ENCODE data around the gene CCDC9B.
A peak's percentile ranks its signal among the peaks of the same experiment; 100 is the strongest.

The CCDC9B gene

GRCh38 chr15:40349163-40349562 is 8.4 kb upstream of the CCDC9B start:
- Histone ChIP-seq H3K27me3 (replicated peaks; ENCODE audit: control insufficient read depth, insufficient read depth, low read length) (peaks cover 17% of the 10 kb centered on the region), H3K9me3 (ENCODE audit: control insufficient read depth, low read length) (no peaks in the 10 kb centered on the region), H3K36me3 (ENCODE audit: control insufficient read depth, insufficient read depth, low read length, severe bottlenecking) (no peaks in the 10 kb centered on the region), H3K4me3 (ENCODE audit: low read length) (no peak overlapping the region), H3K9ac (ENCODE audit: low read length) (no peak overlapping the region), H3K4me1 (ENCODE audit: control insufficient read depth, insufficient read depth, low read length) (peaks cover 13% of the 10 kb centered on the region)
- DNase-seq (ENCODE audit: low read depth): no peak

- Histone ChIP-seq H3K9ac (ENCODE audit: low read length) (no peak overlapping the region), H3K27me3 (replicated peaks; ENCODE audit: control insufficient read depth, insufficient read depth, low read length) (peaks cover 16% of the 10 kb centered on the region), H3K36me3 (ENCODE audit: control insufficient read depth, insufficient read depth, low read length, severe bottlenecking) (no peaks in the 10 kb centered on the region), H3K9me3 (ENCODE audit: control insufficient read depth, low read length) (no peaks in the 10 kb centered on the region), H3K4me1 (ENCODE audit: control insufficient read depth, insufficient read depth, low read length) (peaks cover 13% of the 10 kb centered on the region), H3K4me3 (ENCODE audit: low read length) (no peak overlapping the region)
- DNase-seq (ENCODE audit: low read depth): no peak
These were observed 7.7 kb upstream of the CCDC9B start for GRCh38 chr15:40348474-40348870.

GRCh38 chr15:40347559-40348473 is 7.1 kb upstream of the CCDC9B start:
- H3K9ac ChIP-seq (ENCODE audit: low read length): no peak overlapping the region
- H3K4me3 ChIP-seq (ENCODE audit: low read length): no peak overlapping the region
- H3K36me3 ChIP-seq (ENCODE audit: control insufficient read depth, insufficient read depth, low read length, severe bottlenecking): no peaks in the 10 kb centered on the region
- DNase-seq (ENCODE audit: low read depth): no peak
- H3K4me1 ChIP-seq (ENCODE audit: control insufficient read depth, insufficient read depth, low read length): peaks cover 17% of the 10 kb centered on the region
- H3K27me3 ChIP-seq (replicated peaks; ENCODE audit: control insufficient read depth, insufficient read depth, low read length): peaks cover 14% of the 10 kb centered on the region
- H3K9me3 ChIP-seq (ENCODE audit: control insufficient read depth, low read length): no peaks in the 10 kb centered on the region

GRCh38 chr15:40346579-40347558 is 6.1 kb upstream of the CCDC9B start:
- no peak overlapping the region for H3K9ac ChIP-seq (ENCODE audit: low read length)
- H3K4me3 ChIP-seq (ENCODE audit: low read length): no peak overlapping the region
- H3K36me3 ChIP-seq (ENCODE audit: control insufficient read depth, insufficient read depth, low read length, severe bottlenecking): no peaks in the 10 kb centered on the region
- no peaks in the 10 kb centered on the region for H3K9me3 ChIP-seq (ENCODE audit: control insufficient read depth, low read length)
- H3K27me3 ChIP-seq (replicated peaks; ENCODE audit: control insufficient read depth, insufficient read depth, low read length): peaks cover 8% of the 10 kb centered on the region
- no peak for DNase-seq (ENCODE audit: low read depth)
- peaks cover 20% of the 10 kb centered on the region for H3K4me1 ChIP-seq (ENCODE audit: control insufficient read depth, insufficient read depth, low read length)

- no peak overlapping the region for H3K9ac ChIP-seq (ENCODE audit: low read length)
- peaks cover 4% of the 10 kb centered on the region for H3K27me3 ChIP-seq (replicated peaks; ENCODE audit: control insufficient read depth, insufficient read depth, low read length)
- no peak for DNase-seq (ENCODE audit: low read depth)
- peaks cover 24% of the 10 kb centered on the region for H3K4me1 ChIP-seq (ENCODE audit: control insufficient read depth, insufficient read depth, low read length)
- H3K36me3 ChIP-seq (ENCODE audit: control insufficient read depth, insufficient read depth, low read length, severe bottlenecking): no peaks in the 10 kb centered on the region
- H3K4me3 ChIP-seq (ENCODE audit: low read length): no peak overlapping the region
- no peaks in the 10 kb centered on the region for H3K9me3 ChIP-seq (ENCODE audit: control insufficient read depth, low read length)
These were observed 5.3 kb upstream of the CCDC9B start for GRCh38 chr15:40345867-40346578.

GRCh38 chr15:40345225-40345866 is 4.6 kb upstream of the CCDC9B start:
- H3K4me3 ChIP-seq (ENCODE audit: low read length): no peak overlapping the region
- H3K27me3 ChIP-seq (replicated peaks; ENCODE audit: control insufficient read depth, insufficient read depth, low read length): no peaks in the 10 kb centered on the region
- H3K4me1 ChIP-seq (ENCODE audit: control insufficient read depth, insufficient read depth, low read length): peaks cover 29% of the 10 kb centered on the region
- no peak overlapping the region for H3K9ac ChIP-seq (ENCODE audit: low read length)
- no peaks in the 10 kb centered on the region for H3K36me3 ChIP-seq (ENCODE audit: control insufficient read depth, insufficient read depth, low read length, severe bottlenecking)
- H3K9me3 ChIP-seq (ENCODE audit: control insufficient read depth, low read length): no peaks in the 10 kb centered on the region
- no peak for DNase-seq (ENCODE audit: low read depth)

GRCh38 chr15:40344631-40345120 is 3.9 kb upstream of the CCDC9B start:
- no peak overlapping the region for H3K9ac ChIP-seq (ENCODE audit: low read length)
- H3K9me3 ChIP-seq (ENCODE audit: control insufficient read depth, low read length): no peaks in the 10 kb centered on the region
- H3K4me3 ChIP-seq (ENCODE audit: low read length): no peak overlapping the region
- peak; percentile 81 for DNase-seq (ENCODE audit: low read depth)
- H3K36me3 ChIP-seq (ENCODE audit: control insufficient read depth, insufficient read depth, low read length, severe bottlenecking): no peaks in the 10 kb centered on the region
- H3K4me1 ChIP-seq (ENCODE audit: control insufficient read depth, insufficient read depth, low read length): peaks cover 36% of the 10 kb centered on the region
- no peaks in the 10 kb centered on the region for H3K27me3 ChIP-seq (replicated peaks; ENCODE audit: control insufficient read depth, insufficient read depth, low read length)

- Histone ChIP-seq H3K9me3 (ENCODE audit: control insufficient read depth, low read length) (no peaks in the 10 kb centered on the region), H3K4me1 (ENCODE audit: control insufficient read depth, insufficient read depth, low read length) (peaks cover 41% of the 10 kb centered on the region), H3K4me3 (ENCODE audit: low read length) (no peak overlapping the region), H3K36me3 (ENCODE audit: control insufficient read depth, insufficient read depth, low read length, severe bottlenecking) (no peaks in the 10 kb centered on the region), H3K27me3 (replicated peaks; ENCODE audit: control insufficient read depth, insufficient read depth, low read length) (no peaks in the 10 kb centered on the region), H3K9ac (ENCODE audit: low read length) (peak overlapping the region; percentile 20)
- no peak for DNase-seq (ENCODE audit: low read depth)
These were observed 3.5 kb upstream of the CCDC9B start for GRCh38 chr15:40344217-40344616.

GRCh38 chr15:40343512-40343911 is 2.8 kb upstream of the CCDC9B start:
- Histone ChIP-seq H3K27me3 (replicated peaks; ENCODE audit: control insufficient read depth, insufficient read depth, low read length) (no peaks in the 10 kb centered on the region), H3K9ac (ENCODE audit: low read length) (peak overlapping the region; percentile 20), H3K9me3 (ENCODE audit: control insufficient read depth, low read length) (no peaks in the 10 kb centered on the region), H3K36me3 (ENCODE audit: control insufficient read depth, insufficient read depth, low read length, severe bottlenecking) (no peaks in the 10 kb centered on the region), H3K4me3 (ENCODE audit: low read length) (no peak overlapping the region), H3K4me1 (ENCODE audit: control insufficient read depth, insufficient read depth, low read length) (peaks cover 48% of the 10 kb centered on the region)
- DNase-seq (ENCODE audit: low read depth): peak; percentile 92

GRCh38 chr15:40342416-40343320 is 1.9 kb upstream of the CCDC9B start:
- peaks cover 56% of the 10 kb centered on the region for H3K4me1 ChIP-seq (ENCODE audit: control insufficient read depth, insufficient read depth, low read length)
- no peaks in the 10 kb centered on the region for H3K9me3 ChIP-seq (ENCODE audit: control insufficient read depth, low read length)
- no peaks in the 10 kb centered on the region for H3K27me3 ChIP-seq (replicated peaks; ENCODE audit: control insufficient read depth, insufficient read depth, low read length)
- no peak overlapping the region for H3K4me3 ChIP-seq (ENCODE audit: low read length)
- no peak for DNase-seq (ENCODE audit: low read depth)
- H3K36me3 ChIP-seq (ENCODE audit: control insufficient read depth, insufficient read depth, low read length, severe bottlenecking): no peaks in the 10 kb centered on the region
- H3K9ac ChIP-seq (ENCODE audit: low read length): peak overlapping the region; percentile 52

Measured in adipocyte (in vitro differentiated cells).